T-cell (primary cell): Measurements from ENCODE around the gene TMEM187. TPM values are rescaled to one million over a fixed set of nuclear protein-coding genes. Genes with fewer than 3 reads are reported as not detected.

Experiments
- ATAC-seq, 4 experiments: fragments of 200-7000 bp in 3 of 4; fragments of 150-1000 bp in 1 of 4; cut with Tn5 transposase; replicated peaks in 1 of 4; 1 replicate in 3 of 4; 2 replicates in 1 of 4; pipeline ENCODE4 v1.10.0; 2021; ENCODE audit warnings: moderate library complexity in 3 of 4, mild to moderate bottlenecking in 2 of 4, moderate number of reproducible peaks in 1 of 4
- CTCF ChIA-PET, 2 donors: fragments of 300-600 bp; sonication (Branson Sonifier 250); formaldehyde crosslinking; loops; one replicate each; lab custom pipeline; 2022; ENCODE audit warnings: antibody characterized with exemption in 2 of 2; lab: Charles Lee
- POLR2A ChIA-PET, 2 donors: fragments of 300-600 bp; sonication (Branson Sonifier 250); formaldehyde crosslinking; loops; one replicate each; lab custom pipeline; 2022; ENCODE audit warnings: antibody characterized with exemption in 2 of 2; lab: Charles Lee
- DNase-seq, 35 experiments: peaks; one replicate each; pipeline versions ENCODE4 v3.0.0 to v3.0.0-alpha.2; 2013 to 2023
- H3K27ac ChIP-seq: one replicate; pipeline ENCODE4 v1.5.1; 2013; ENCODE audit warnings: low read length
- H3K27me3 ChIP-seq, 2 experiments: replicated peaks in 1 of 2; 1 replicate in 1 of 2; 2 replicates in 1 of 2; pipeline versions ENCODE4 v1.6.1 to v1.7.0; 2013; ENCODE audit warnings: low read length in 1 of 2, mixed read lengths in 1 of 2; ENCODE audit not compliant: control insufficient read depth in 2 of 2, insufficient read depth in 2 of 2; ENCODE audit errors: extremely low read depth in 1 of 2
- H3K36me3 ChIP-seq, 2 donors: 1 replicate in 1 of 2; 2 replicates in 1 of 2; pipeline versions ENCODE4 v1.6.1 to v1.7.0; 2013; ENCODE audit warnings: low read length in 1 of 2; ENCODE audit not compliant: control insufficient read depth in 2 of 2, insufficient read depth in 1 of 2; ENCODE audit errors: extremely low read depth in 1 of 2
- H3K4me1 ChIP-seq, 2 experiments: 1 replicate in 1 of 2; 2 replicates in 1 of 2; pipeline versions ENCODE4 v1.6.1 to v1.7.0; 2013; ENCODE audit warnings: low read length in 2 of 2, mixed read lengths in 1 of 2; ENCODE audit not compliant: insufficient read depth in 2 of 2, control insufficient read depth in 1 of 2; ENCODE audit errors: extremely low read depth in 1 of 2
- H3K4me3 ChIP-seq, 2 donors: 1 replicate in 1 of 2; 2 replicates in 1 of 2; pipeline versions ENCODE4 v1.5.1 to v1.7.0; 2013; ENCODE audit warnings: mild to moderate bottlenecking in 2 of 2, low read length in 1 of 2, moderate library complexity in 1 of 2; ENCODE audit not compliant: control insufficient read depth in 1 of 2; ENCODE audit errors: extremely low read depth in 1 of 2
- H3K9me3 ChIP-seq: 2 replicates; pipeline ENCODE4 v1.7.0; 2013
- H3K27ac Mint-ChIP-seq, 2 donors: one replicate each; pipeline ENCODE4 v1.8.0; 2020 to 2021; ENCODE audit warnings: mild to moderate bottlenecking in 2 of 2, mixed read lengths in 2 of 2
- H3K27me3 Mint-ChIP-seq, 2 donors: one replicate each; pipeline ENCODE4 v1.8.0; 2021 to 2022; ENCODE audit warnings: mixed read lengths in 2 of 2
- H3K36me3 Mint-ChIP-seq: one replicate; pipeline ENCODE4 v1.8.0; 2021; ENCODE audit warnings: mixed read lengths
- H3K4me1 Mint-ChIP-seq, 3 donors: one replicate each; pipeline ENCODE4 v1.8.0; 2020 to 2022; ENCODE audit warnings: mixed read lengths in 3 of 3, mild to moderate bottlenecking in 1 of 3
- H3K4me3 Mint-ChIP-seq, 3 donors: one replicate each; pipeline ENCODE4 v1.8.0; 2020 to 2022; ENCODE audit warnings: mild to moderate bottlenecking in 3 of 3, mixed read lengths in 3 of 3, moderate library complexity in 3 of 3
- H3K9me3 Mint-ChIP-seq, 3 donors: one replicate each; pipeline ENCODE4 v1.8.0; 2020 to 2022; ENCODE audit warnings: mixed read lengths in 3 of 3
- WGBS: methylation state at CpG from one replicate; pipeline ENCODE4 v1.1.5; 2013; ENCODE audit warnings: missing lambda C conversion rate; ENCODE audit not compliant: insufficient coverage; 5-methylcytosine and 5-hydroxymethylcytosine counted together
- total RNA-seq, 35 experiments: library from RNA in 6 of 35; stranded (reverse) in 6 of 35; fragments of 120-200 nt in 1 of 35; gene quantifications; one replicate each; pipeline versions ENCODE4 v1.2.1 to v1.2.4 and lab custom pipeline; 2013 to 2026

The TMEM187 gene
- total RNA-seq, 5 donors from 2014 or later (not counting 1 experiment from before 2014, with no cell fraction given) = 4.0 to 16.9 (median 14.1) TPM

DNA sequence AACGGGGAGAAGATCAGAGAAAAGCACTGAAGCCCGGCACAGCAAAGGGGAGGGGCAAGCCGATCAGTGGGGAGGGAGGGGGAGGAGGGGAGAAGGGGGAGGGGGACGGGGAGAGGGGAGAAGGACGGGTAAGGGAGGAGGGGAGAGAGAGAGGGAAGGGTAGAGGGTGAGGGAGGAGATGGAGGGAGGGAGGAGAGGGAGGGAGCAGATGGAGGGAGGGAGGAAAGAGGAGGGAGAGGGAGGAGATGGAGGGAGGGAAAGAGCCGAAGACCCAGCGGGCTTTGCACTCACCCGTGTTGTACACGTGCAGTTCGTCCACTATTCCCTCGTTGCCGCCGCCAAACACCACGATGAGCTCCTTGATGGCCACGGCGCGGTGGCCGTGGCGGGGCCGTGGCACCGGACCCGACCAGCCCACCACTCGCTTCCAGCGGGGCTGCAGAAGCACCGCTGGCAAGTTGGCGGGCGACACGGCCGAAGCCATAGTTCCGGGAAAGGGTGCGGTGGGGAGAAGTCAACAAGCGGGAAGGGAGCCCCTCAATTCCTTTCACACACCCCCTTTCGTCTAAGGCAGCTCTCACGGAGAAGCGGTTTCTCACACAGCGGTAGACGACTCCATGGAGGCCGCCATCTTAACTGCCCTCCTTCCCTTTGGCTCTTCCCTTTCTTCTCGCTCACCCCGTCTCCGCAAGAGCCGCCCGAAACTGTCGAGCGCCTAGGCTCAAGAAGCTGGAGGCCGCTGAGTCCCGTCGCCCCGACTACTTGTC is 2.0 kb upstream of the TMEM187 start:
- Mint-ChIP-seq H3K27ac (peak overlapping the region; percentile 100), H3K27me3 (no peaks in the 10 kb centered on the region), H3K9me3 (no peaks in the 10 kb centered on the region), H3K4me3 (peak overlapping the region; percentile 88 to 100 (median 100)), H3K4me1 (peaks cover 53 to 58% (median 53%) of the 10 kb centered on the region in 3 donors), H3K36me3 (no peaks in the 10 kb centered on the region)
- H3K4me1 ChIP-seq = peaks cover 6 to 62% of the 10 kb centered on the region in 2 experiments
- 0% methylated on average over 18 of the region's 49 CpGs for WGBS
- no peaks in the 10 kb centered on the region for H3K9me3 ChIP-seq
- no peaks in the 10 kb centered on the region for H3K36me3 ChIP-seq
- peak overlapping the region; percentile 97 to 99 for H3K4me3 ChIP-seq
- no peaks in the 10 kb centered on the region for H3K27me3 ChIP-seq
- H3K27ac ChIP-seq = peak overlapping the region; percentile 99
- CTCF ChIA-PET = interaction anchor here (0.5 to 1.4 kb wide), 3 partner anchors 11 to 42 kb away, joined by 3 to 6 read pairs (median 4); no protein-coding TSS in a partner anchor
- DNase-seq (peak in 8 of 35 experiments; percentile 17 to 41 (median 28)), ATAC-seq (peak in 3 of 4 experiments; percentile 10 to 18 (median 10))
- POLR2A ChIA-PET = interaction anchor here in 1 of 2 donors (0.5 to 1.1 kb wide), 3 partner anchors 9 to 583 kb away, joined by 3 to 4 read pairs (median 4); no protein-coding TSS in a partner anchor

DNA sequence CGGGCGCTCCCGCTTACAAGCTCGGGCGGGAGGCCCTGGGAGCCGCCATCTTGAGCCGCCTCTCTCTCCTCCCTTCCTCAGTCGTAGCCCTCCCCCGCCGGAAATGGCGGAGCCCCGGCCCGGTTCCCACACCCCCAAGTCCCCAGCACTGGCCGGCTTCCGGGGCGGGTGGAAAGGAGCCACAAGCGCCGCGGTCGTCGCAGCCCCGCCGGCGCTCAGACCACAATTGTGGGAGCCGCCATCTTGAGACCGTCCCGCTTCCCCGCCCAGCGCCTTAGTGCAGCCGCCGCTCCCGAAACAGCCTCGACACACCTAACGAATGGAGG is 1.5 kb upstream of the TMEM187 start:
- no peaks in the 10 kb centered on the region for H3K9me3 ChIP-seq
- CTCF ChIA-PET = interaction anchor here in 1 of 2 donors (1.4 kb wide), 2 partner anchors 10 to 43 kb away, joined by 4 to 6 read pairs; no protein-coding TSS in a partner anchor
- H3K4me3 Mint-ChIP-seq = peak overlapping the region; percentile 88 to 100 (median 100)
- POLR2A ChIA-PET = interaction anchor here in 1 of 2 donors (0.7 kb wide), 1 partner anchor 582 kb away, joined by 3 read pairs; no protein-coding TSS in a partner anchor
- ATAC-seq (peak; percentile 41 to 58 (median 49)), DNase-seq (peak; percentile 78 to 92 (median 84))
- H3K27ac ChIP-seq = peak overlapping the region; percentile 99
- H3K36me3 ChIP-seq = no peaks in the 10 kb centered on the region
- H3K27me3 Mint-ChIP-seq = no peaks in the 10 kb centered on the region
- H3K27me3 ChIP-seq = no peaks in the 10 kb centered on the region
- peaks cover 6 to 56% of the 10 kb centered on the region in 2 experiments for H3K4me1 ChIP-seq
- peaks cover 51 to 58% (median 53%) of the 10 kb centered on the region in 3 donors for H3K4me1 Mint-ChIP-seq
- H3K27ac Mint-ChIP-seq = peak overlapping the region; percentile 100
- H3K9me3 Mint-ChIP-seq = no peaks in the 10 kb centered on the region
- no peaks in the 10 kb centered on the region for H3K36me3 Mint-ChIP-seq
- H3K4me3 ChIP-seq = peak overlapping the region; percentile 97 to 99
- 0% methylated on average over 26 of the region's 34 CpGs for WGBS

DNA sequence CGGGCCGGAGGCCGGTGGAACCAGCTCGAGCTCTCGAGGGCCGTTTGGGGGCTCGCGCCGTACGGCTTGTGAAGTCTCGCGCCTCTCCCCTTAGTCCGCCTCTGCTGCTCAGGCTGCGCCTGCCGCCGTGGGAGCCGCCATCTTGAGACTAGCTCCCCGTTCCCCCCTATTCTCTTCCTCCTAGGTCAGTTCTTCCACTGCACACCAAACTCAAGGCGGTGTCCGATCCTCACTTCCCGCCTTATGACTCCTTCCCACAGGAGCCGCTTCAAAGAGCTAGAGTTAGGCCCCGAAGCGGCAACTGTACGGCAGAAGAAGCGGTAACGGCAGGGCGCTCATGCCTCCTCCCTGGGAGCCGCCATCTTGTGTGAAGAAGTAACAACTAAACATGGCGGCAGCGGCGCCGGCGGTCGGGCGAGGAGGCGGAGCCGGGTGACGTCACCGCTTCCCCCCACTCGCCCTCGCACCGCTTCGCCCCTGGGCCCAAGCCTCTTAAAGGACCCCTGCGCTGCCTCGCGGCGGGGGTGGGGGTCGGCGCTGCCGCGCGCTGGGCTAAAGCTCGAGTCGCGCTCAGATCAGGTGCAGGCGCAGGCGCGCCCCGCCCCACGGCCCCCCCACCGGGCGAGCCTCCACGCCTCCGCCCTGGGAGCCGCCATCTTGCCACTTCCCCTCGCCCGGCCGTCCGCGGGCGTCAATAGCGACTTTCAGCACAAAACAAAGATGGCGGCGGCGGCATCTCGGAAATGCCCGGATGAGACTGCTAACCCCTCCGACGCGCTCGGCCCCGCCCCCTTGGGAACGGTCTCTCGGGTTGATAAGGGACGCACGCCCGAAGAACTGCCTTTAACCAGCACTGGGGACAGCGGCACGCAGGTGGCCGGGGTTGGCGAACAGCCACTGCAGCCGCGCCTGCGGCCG is 845 bp upstream of the TMEM187 start, which contains the start of gene HCFC1:
HCFC1 (minus strand) TSS at position 369 of the 918 bp plus-strand sequence. CDS start 978 bp downstream, outside the sequence.
- H3K9me3 ChIP-seq = no peaks in the 10 kb centered on the region
- ChIA-PET POLR2A (interaction anchor here in 1 of 2 donors (0.7 kb wide), 2 partner anchors 250 to 582 kb away, joined by 3 read pairs; no protein-coding TSS in a partner anchor), CTCF (interaction anchor here in 1 of 2 donors (1.4 kb wide), 2 partner anchors 9 to 43 kb away, joined by 4 to 6 read pairs; no protein-coding TSS in a partner anchor)
- peak within 1 kb of the TSS; percentile 100 for H3K27ac Mint-ChIP-seq
- under 1% methylated on average over 78 of the region's 96 CpGs for whole genome bisulfite sequencing
- no peaks in the 10 kb centered on the region for H3K27me3 ChIP-seq
- peak within 1 kb of the TSS; percentile 88 to 100 (median 100) for H3K4me3 Mint-ChIP-seq
- no peaks in the 10 kb centered on the region for H3K27me3 Mint-ChIP-seq
- DNase-seq = peak; percentile 84 to 95 (median 89)
- peak within 1 kb of the TSS; percentile 99 for H3K27ac ChIP-seq
- no peaks in the 10 kb centered on the region for H3K36me3 ChIP-seq
- H3K4me1 Mint-ChIP-seq = peaks cover 44 to 52% (median 46%) of the 10 kb centered on the region in 3 donors
- peaks cover 6 to 50% of the 10 kb centered on the region in 2 experiments for H3K4me1 ChIP-seq
- peak within 1 kb of the TSS; percentile 97 to 99 for H3K4me3 ChIP-seq
- peak; percentile 49 to 56 (median 52) for ATAC-seq
- no peaks in the 10 kb centered on the region for H3K9me3 Mint-ChIP-seq
- H3K36me3 Mint-ChIP-seq = no peaks in the 10 kb centered on the region

DNA sequence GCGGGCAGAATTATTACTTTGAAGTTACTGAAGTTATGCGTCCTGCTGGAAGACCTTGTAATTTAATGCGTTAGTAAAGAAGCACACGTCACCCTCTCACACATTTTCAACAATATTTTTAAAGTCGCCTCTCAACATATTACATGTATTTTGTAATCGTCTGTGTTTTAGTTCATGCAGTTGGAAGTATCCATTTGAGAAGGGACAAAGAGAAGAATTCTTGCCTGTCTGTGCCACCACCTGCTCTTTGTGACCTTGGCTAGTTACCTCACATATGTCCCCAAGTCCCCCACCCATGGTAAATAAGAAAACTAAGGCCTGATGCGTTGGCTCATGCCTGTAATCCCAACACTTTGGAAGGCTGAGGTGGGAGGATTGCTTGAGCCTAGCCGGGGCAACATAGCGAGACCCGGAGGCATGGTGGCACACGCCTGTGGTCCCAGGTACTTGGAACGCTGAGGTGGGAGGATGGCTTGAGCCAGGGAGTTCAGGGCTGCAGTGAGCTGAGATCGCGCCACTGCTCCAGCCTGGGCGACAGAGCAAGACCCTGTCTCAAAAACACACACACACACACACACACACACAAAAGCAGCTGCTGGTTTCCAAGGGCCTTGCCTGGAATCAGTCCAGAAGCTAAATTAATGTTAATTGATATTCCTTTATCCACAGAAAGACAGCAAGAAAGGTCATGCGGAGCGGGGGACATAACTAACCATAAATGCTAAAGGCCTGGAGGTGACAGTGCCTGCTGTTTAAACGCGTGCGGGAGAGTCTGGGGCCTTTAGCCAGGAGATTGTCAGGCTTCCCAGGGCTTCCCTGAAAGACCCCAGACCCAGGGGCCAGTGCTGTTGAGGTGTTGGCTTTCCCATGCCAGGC is 811 bp downstream of the TMEM187 start:
- peak overlapping the region; percentile 55 to 97 for H3K4me3 ChIP-seq
- Mint-ChIP-seq H3K36me3 (no peaks in the 10 kb centered on the region), H3K4me1 (peaks cover 28 to 36% (median 30%) of the 10 kb centered on the region in 3 donors), H3K4me3 (peak overlapping the region; percentile 83 to 88 (median 86)), H3K9me3 (no peaks in the 10 kb centered on the region), H3K27ac (peak overlapping the region; percentile 88 to 89), H3K27me3 (no peaks in the 10 kb centered on the region)
- H3K27me3 ChIP-seq = no peaks in the 10 kb centered on the region
- no peaks in the 10 kb centered on the region for H3K36me3 ChIP-seq
- CTCF ChIA-PET = no interaction called here
- POLR2A ChIA-PET = no interaction called here
- no peak for ATAC-seq
- peak overlapping the region; percentile 72 for H3K27ac ChIP-seq
- no peaks in the 10 kb centered on the region for H3K9me3 ChIP-seq
- WGBS = 56% methylated on average over 3 of the region's 20 CpGs
- peaks cover 0 to 34% of the 10 kb centered on the region in 2 experiments for H3K4me1 ChIP-seq
- no peak for DNase-seq

DNA sequence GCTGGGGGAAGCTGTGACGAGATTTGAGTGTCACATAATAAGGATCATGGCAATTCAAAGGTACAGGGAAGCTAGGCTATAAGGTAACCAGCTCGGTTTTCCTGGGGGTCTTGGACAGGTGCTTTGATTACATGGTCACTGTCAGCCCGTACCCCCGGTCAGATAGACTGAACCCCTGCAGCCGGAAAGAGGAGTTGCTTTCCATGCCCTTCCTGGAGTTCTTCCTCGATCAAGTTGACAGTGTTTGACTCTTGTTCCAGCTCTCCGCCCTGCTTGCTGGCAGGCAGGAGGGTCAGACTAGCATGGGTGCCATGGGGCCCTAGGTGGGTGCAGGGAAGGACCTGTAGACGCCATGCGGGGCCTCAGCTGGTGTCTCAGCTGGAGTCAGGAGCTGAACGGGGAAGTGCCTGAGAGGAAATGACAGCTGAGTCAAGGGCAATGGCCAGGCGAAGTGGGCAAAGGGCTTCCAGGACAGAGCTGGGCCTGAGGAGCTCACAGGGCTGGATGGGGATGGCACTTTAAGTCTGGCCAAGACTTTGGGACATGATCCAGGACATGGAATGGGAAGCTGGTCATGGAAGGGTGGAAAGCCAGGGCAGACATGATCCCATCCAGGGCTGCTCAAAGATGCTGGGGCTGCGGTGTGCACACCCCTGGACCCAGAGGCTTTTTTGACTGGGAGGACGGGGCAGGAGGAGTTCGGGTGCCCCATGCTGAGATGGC is 1.6 kb downstream of the TMEM187 start:
- no peak for DNase-seq
- H3K9me3 ChIP-seq = no peaks in the 10 kb centered on the region
- peak overlapping the region; percentile 83 to 88 (median 86) for H3K4me3 Mint-ChIP-seq
- POLR2A ChIA-PET = no interaction called here
- CTCF ChIA-PET = interaction anchor here in 1 of 2 donors (0.6 kb wide), 1 partner anchor 25 kb away, joined by 3 read pairs; no protein-coding TSS in a partner anchor
- no peaks in the 10 kb centered on the region for H3K9me3 Mint-ChIP-seq
- peaks cover 0 to 26% of the 10 kb centered on the region in 2 experiments for H3K4me1 ChIP-seq
- WGBS = 66% methylated on average over 8 of the region's 14 CpGs
- peak overlapping the region; percentile 88 to 89 for H3K27ac Mint-ChIP-seq
- no peaks in the 10 kb centered on the region for H3K36me3 Mint-ChIP-seq
- no peak for ATAC-seq
- no peaks in the 10 kb centered on the region for H3K36me3 ChIP-seq
- H3K27me3 ChIP-seq = no peaks in the 10 kb centered on the region
- H3K27me3 Mint-ChIP-seq = no peaks in the 10 kb centered on the region
- H3K4me3 ChIP-seq = peak overlapping the region in 1 of 2 donors; percentile 97
- H3K4me1 Mint-ChIP-seq = peaks cover 25 to 30% (median 28%) of the 10 kb centered on the region in 3 donors
- peak overlapping the region; percentile 72 for H3K27ac ChIP-seq
